ENCODE results near the gene SLC35E1. TPM values are rescaled to one million over a fixed set of nuclear protein-coding genes. Genes with fewer than 3 reads are reported as not detected.
A peak's percentile ranks its signal among the peaks of the same experiment; 100 is the strongest.

SLC35E1 gene
- total RNA-seq, 1 experiment from 2014 or later, result 61.0 TPM

GRCh38 chr19:16519230-16519687 is 53.0 kb downstream of the SLC35E1 start:
- POLR2A ChIA-PET (ENCODE audit: unreplicated experiment), result interaction anchor here (0.7 kb wide), 1 partner anchor 115 kb away, joined by 3 read pairs; no protein-coding TSS in a partner anchor
- no peak overlapping the region for H3K27ac ChIP-seq
- H2AFZ ChIP-seq, result no peak overlapping the region
- H4K20me1 ChIP-seq (ENCODE audit: insufficient read depth), result peaks cover 68% of the 10 kb centered on the region
- CTCF ChIA-PET, result no interaction called here
- H3K4me3 ChIP-seq, result no peak overlapping the region
- H3K9me2 ChIP-seq (ENCODE audit: insufficient read depth), result no peaks in the 10 kb centered on the region
- no peaks in the 10 kb centered on the region for H3K4me1 ChIP-seq (replicated peaks; ENCODE audit: insufficient read depth)
- BruUV-seq (replicated peaks), result no TSS peak
- H3K27me3 ChIP-seq (ENCODE audit: insufficient read depth, low read depth), result no peaks in the 10 kb centered on the region
- peaks cover 17% of the 10 kb centered on the region; the same call in 1 of the 2 replicates for H3K36me3 ChIP-seq (ENCODE audit: low read depth)
- intact Hi-C loops (cut with micrococcal nuclease; ENCODE audit: unreplicated experiment), result no loop called here
- no peak overlapping the region for H3K4me2 ChIP-seq
- DNase-seq, result no peak
- peaks cover 50% of the 10 kb centered on the region for H3F3A ChIP-seq (ENCODE audit: insufficient read depth, low read depth)
- no peaks in the 10 kb centered on the region for H3K79me2 ChIP-seq (ENCODE audit: low read depth)
- TF ChIP-seq EZH2 (IDR thresholded peaks at IDR 0.05; ENCODE audit: low read depth), result no peak
- no peak for TF ChIP-seq CTCF (conservative IDR thresholded peaks at IDR 0.05)
- no peaks in the 10 kb centered on the region for H3K9me3 ChIP-seq (ENCODE audit: insufficient read depth, low read depth)

- DNase-seq, result no peak
- BruUV-seq (replicated peaks), result no TSS peak
- POLR2A ChIA-PET (ENCODE audit: unreplicated experiment), result interaction anchor here (0.7 kb wide), 1 partner anchor 114 kb away, joined by 3 read pairs; no protein-coding TSS in a partner anchor
- Histone ChIP-seq H3K36me3 (ENCODE audit: low read depth) (peaks cover 17% of the 10 kb centered on the region; the same call in 1 of the 2 replicates), H3F3A (ENCODE audit: insufficient read depth, low read depth) (peaks cover 49% of the 10 kb centered on the region), H3K4me3 (no peak overlapping the region), H3K27me3 (ENCODE audit: insufficient read depth, low read depth) (no peaks in the 10 kb centered on the region), H2AFZ (no peak overlapping the region), H3K4me2 (no peak overlapping the region), H3K27ac (no peak overlapping the region), H3K4me1 (replicated peaks; ENCODE audit: insufficient read depth) (no peaks in the 10 kb centered on the region), H3K79me2 (ENCODE audit: low read depth) (no peaks in the 10 kb centered on the region), H4K20me1 (ENCODE audit: insufficient read depth) (peaks cover 62% of the 10 kb centered on the region), H3K9me3 (ENCODE audit: insufficient read depth, low read depth) (no peaks in the 10 kb centered on the region), H3K9me2 (ENCODE audit: insufficient read depth) (no peaks in the 10 kb centered on the region)
- no peak; the same call in 1 of the 2 replicates for TF ChIP-seq CTCF (conservative IDR thresholded peaks at IDR 0.05)
- no peak for TF ChIP-seq EZH2 (IDR thresholded peaks at IDR 0.05; ENCODE audit: low read depth)
- intact Hi-C loops (cut with micrococcal nuclease; ENCODE audit: unreplicated experiment), result no loop called here
- CTCF ChIA-PET, result no interaction called here
These were observed 53.6 kb downstream of the SLC35E1 start for GRCh38 chr19:16518483-16519229.

GRCh38 chr19:16518061-16518460 is 54.2 kb downstream of the SLC35E1 start:
- CTCF ChIA-PET, result no interaction called here
- BruUV-seq (replicated peaks), result TSS peak; percentile 26

More at GRCh38 chr19:16518061-16518460, 54.2 kb downstream of the SLC35E1 start:
- no peaks in the 10 kb centered on the region for H3K79me2 ChIP-seq (ENCODE audit: low read depth)
- no peak overlapping the region for H3K4me3 ChIP-seq
- H3K4me1 ChIP-seq (replicated peaks; ENCODE audit: insufficient read depth), result no peaks in the 10 kb centered on the region
- TF ChIP-seq CTCF (conservative IDR thresholded peaks at IDR 0.05) (no peak), EZH2 (IDR thresholded peaks at IDR 0.05; ENCODE audit: low read depth) (no peak)
- no peak overlapping the region for H3K4me2 ChIP-seq
- no peak for DNase-seq
- H3K9me3 ChIP-seq (ENCODE audit: insufficient read depth, low read depth), result no peaks in the 10 kb centered on the region
- H3K27me3 ChIP-seq (ENCODE audit: insufficient read depth, low read depth), result no peaks in the 10 kb centered on the region
- no peak overlapping the region for H2AFZ ChIP-seq
- H3K9me2 ChIP-seq (ENCODE audit: insufficient read depth), result no peaks in the 10 kb centered on the region
- H3F3A ChIP-seq (ENCODE audit: insufficient read depth, low read depth), result peaks cover 44% of the 10 kb centered on the region
- peaks cover 56% of the 10 kb centered on the region for H4K20me1 ChIP-seq (ENCODE audit: insufficient read depth)
- POLR2A ChIA-PET (ENCODE audit: unreplicated experiment), result no interaction called here
- intact Hi-C loops (cut with micrococcal nuclease; ENCODE audit: unreplicated experiment), result no loop called here
- no peak overlapping the region for H3K27ac ChIP-seq
- H3K36me3 ChIP-seq (ENCODE audit: low read depth), result peaks cover 17% of the 10 kb centered on the region; the same call in 1 of the 2 replicates
